Stimulated activated CD8-positive, alpha-beta memory T cell treated with anti-CD3 and anti-CD28 coated beads, Interleukin-7, amount 100 ng/mL, for 24 hours (primary cell): ENCODE measurements around the gene ARHGEF6.
"Not testable (repeated sequence)": the region's sequence is repeated elsewhere in the genome, so short reads cannot be mapped to it uniquely, and the experiment has no call there.

Experiments
- DNase-seq: peaks from one replicate; pipeline ENCODE4 v3.0.0-alpha.2; 2020; ENCODE audit warnings: low read depth

ARHGEF6 gene

DNA sequence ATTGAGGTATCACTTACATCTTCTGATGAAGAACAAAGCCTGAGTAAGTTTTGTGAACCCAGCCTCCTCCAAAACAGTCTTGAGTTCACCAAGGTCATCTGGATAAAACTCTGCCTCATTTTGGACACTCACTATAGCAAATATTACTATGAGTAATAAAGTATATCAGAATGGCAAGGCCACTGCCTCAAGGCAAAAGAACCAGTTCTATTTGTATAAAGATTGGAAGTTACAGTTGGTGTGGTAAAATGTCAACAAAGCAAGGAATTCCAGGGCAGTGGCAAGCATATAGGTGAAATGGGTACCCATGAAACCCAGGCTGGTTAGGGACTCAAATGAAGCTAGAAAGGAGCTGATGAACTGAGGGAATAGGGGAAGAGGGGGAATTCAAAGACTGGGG, 2.4 kb upstream of the ARHGEF6 start:
- DNase-seq, result no peak

DNA sequence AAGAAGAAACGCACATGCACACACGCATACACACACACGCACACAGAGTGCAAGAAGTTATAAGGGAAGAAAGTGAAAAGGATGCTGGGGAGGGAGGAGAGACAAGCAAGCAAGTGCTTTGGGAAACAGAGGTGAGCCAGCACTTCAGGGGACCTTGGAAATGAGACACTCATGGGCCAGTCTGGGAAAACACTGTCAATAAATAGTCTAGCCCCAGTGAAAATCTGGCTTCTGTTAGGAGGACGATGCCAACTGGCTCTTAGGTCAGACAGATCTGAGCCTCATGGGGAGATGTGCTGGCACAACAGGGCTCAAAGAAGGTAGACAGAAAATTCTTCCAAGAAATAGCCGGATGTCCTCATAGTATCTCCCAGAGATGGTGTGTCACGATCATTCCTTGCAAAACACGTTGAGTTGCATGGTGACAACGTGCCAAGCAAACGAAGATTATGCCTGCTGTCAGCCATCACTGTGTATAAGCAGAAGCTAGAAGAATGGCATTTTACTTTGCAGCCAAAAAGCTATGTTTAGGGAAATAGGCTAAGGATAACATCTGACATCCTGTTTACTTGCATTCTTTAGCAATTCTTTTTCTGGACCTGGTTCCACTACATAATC, 557 bp upstream of the ARHGEF6 start:
- DNase-seq, result no peak

DNA sequence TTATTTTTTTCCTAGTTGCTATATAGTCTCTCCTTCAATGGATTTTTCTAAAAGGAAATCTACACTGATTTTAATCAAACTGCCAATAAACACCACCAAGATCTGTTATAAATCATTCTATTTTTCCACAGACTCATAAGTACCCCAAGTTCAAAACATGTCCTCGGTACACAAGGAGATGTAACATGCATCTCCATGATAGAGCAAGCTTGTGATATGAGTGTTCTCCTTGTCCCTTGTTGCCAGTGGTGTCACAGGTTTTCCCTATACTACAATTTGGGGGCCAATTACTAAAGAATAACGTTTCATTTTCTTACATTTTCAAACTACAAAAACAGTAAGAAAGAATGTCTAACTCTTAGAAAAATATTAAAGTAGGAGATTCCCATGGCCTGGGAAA, 491 bp downstream of the ARHGEF6 start:
- DNase-seq, result no peak

DNA sequence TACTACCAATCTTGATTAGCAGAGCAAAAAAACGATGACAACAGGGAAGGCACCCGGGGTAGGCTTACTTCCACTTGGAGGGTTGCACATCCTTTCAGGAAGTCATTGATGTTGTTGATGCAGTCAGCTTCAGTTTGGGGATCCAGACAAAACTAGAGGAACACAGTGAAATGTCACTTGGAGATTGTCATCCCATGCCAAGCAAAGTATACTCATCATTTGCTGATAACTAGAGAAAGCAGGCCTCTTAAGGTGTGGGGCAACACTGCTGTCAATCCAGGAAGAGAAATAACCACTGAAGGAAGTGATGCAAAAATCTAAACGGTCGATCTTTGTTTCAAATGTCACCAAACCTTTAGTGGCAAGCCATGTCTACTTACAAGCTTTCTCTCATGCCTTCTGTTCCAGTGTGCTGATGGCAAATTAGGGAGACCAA, 1.4 kb downstream of the ARHGEF6 start:
- DNase-seq, result no peak

DNA sequence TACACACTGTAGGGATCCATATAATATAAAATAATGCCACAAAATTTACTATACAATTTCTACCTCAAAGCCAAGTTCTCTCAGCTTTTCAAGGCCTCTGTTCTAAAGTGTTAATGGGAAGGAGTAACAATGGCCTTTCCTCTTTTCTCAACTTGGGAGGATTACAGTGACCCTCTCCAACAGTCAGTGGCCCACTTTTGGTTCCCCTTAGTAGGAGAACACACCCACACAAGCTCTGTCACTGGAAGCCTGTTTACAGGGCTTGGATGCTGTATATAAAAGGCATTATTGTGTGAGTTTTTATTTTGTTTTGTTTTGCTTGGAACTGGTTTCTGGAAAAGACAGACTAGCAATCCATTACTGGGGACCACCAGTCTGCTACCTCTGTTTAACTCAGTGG, 1.8 kb downstream of the ARHGEF6 start:
- DNase-seq, result no peak

DNA sequence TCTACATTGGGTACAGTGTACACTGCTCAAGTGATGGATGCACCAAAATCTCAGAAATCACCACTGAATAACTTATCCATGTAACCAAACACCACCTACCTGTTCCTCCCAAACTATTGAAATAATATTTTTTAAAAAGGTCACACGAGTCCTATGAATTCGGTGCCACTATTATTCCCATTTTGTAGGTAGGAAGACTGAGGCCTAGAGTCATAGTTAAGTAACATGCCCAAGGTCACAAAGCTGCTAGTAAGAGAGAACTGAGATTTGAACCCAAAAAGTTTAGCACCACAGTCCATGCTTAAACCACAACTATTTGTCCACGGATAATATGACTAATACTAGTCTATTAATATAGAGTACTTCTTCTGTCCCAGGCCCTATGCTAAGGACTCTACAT, 2.7 kb downstream of the ARHGEF6 start:
- no peak for DNase-seq

DNA sequence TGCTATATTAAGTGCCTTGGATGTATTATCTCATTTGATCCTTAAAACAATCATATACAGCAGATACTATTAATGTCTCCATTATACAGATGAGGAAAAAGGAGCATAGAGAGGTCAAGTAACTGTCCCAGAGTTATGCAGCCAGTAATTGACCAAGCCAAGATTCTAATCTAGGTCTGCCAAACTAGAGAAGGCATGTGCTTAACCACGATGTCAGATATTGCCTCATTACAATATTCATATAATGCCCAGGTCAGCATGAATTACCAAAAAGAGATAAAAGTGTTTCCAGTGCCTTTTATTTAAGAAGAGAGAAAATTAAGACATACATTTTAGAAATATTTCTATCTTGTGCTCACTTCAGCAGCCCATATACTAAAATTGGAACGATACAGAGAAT, 7.1 kb downstream of the ARHGEF6 start:
- no peak for DNase-seq

DNA sequence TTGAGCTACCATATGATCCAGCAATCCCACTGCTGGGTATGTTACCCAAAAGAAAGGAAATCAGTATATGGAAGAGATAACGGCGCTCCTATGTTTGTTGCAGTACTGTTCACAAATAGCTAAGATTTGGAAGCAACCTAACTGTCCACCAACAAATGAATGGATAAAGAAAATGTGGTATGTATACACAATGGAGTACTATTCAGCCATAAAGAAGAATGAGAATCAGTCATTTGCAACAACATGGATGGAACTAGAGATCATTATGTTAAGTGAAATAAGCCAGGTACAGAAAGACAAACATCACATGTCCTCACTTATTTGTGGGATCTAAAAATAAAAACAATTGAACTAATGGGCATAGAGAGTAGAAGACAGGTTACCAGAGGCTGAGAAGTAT, 8.9 kb downstream of the ARHGEF6 start:
- DNase-seq, result not testable (repeated sequence)

DNA sequence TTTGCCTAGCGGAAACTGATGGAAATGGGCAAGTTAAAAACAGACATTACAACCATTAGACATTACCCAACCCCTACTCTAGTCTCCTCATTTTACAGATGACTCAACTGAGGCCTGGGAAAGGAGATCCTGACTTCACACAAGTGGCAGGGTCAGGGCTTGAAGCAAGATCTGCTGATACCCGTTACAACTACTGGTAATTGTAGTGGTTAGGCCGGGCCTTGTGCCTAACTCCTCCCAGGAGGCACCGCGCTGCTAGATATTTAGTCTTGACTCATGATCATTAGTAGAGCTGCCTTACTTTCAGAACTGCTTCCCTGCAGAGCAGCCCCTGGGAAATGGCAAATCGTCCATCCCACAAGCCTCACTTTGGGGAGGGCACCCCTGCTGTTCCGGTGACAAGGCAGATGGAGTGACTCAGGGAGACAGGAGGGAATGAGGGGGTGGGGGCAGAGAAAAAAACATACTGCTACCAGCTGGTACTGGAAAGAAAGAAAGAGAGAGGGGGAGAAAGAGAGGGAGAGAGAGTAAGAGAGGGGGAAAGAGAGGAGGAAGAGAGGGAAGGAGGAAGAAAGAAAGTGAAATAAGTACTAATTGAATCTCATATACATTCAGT, 12.2 kb downstream of the ARHGEF6 start:
- no peak for DNase-seq

DNA sequence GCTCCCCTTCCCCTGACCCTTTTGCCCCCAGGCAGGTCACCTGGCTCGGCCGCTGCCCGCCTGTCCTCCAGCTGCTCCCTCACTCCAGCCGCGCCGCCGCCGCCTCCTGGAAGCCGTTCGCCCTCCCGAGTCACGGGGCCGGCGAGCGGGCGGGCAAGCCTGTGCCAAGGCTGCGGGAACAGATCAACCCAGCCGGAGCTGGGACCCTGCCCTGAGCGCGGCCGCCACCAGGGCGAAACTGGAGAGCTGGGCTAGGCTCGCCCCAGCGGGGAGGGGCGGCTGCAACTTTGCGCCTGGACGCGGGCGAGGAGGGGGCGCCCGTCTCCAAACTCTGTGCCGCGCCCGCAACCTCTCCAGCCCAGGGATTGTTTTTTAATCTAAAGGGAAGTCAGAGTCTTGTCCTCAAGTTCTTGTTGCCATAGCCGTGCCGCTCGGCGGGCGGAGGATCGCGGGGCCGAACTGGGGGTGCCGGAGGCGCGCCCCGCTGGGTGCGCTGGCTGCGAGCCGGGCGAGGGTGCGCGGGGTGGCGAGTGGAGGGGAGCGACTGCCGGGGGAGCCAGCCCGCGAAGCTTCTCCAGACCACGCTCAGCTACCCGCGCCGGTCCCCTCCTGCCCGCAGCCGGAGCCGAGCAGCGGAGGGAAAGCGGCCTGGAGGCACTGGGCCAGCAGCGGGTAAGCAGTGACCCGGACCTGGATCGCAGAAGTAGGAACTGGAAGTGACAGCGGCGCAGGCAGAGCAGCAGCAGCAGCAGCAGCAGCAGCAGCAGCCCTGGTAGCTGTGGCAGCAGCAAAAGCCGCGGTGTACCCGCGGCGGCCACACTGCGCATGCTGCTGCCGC, 13.4 kb downstream of the ARHGEF6 start:
- DNase-seq, result no peak

DNA sequence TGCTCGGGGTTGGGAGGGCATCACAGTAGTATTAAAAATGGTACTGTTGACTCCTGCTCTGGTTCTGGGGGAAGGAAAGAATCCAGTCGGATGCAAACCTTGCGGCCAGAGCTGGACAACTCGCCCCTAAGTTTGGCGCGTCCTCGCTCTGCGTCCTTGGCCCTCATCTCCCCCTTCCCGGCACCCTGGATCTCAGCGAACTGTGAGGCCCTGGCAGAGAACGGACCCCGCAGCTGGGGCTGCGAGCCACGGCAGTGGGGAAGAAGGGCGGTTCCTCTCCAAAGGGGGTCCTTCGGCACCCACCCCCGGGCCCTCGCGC, 14.0 kb downstream of the ARHGEF6 start:
- no peak for DNase-seq

DNA sequence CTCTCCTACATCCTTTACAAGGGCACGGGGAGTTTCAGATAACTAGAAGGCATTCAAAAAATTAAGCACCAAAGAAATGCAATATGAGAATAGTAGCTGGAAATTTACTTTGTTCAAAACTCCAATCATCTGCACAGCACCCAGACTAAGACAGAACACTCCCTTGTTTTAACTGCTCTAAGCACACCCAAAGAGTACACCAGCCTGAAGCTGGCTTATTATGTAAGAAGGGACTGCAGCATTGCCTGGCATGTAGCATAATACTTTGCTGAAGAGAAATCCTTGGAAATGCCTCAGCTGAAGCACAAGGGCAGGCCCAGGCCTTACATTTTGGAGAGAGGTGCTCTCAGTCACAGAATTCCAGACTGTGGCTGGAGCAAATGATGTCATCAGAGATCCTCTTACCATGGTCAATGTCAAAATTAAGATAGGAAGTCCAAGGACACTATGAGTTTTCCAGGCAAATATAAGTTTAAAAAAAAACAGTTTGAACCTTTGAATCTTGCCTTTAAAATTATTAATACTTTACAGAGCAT, 14.8 kb downstream of the ARHGEF6 start:
- DNase-seq, result no peak

DNA sequence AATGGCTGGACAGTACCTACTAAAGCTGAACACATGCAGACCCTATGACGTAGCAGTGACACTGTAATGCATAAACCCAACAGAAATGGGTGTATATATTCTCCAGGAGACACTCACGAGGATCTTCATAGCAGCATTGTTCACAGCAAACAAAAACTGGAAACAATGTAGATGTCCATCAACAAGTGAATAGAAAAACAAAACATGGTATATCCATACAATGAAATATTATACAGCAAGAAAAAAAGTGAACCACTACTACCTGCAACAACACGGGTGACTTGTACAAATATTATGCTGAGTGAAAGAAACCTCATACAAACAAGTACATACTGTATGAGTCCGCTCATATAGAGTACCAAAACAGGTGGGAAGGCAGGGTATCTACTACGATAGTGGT, 16.5 kb downstream of the ARHGEF6 start:
- DNase-seq, result no peak

DNA sequence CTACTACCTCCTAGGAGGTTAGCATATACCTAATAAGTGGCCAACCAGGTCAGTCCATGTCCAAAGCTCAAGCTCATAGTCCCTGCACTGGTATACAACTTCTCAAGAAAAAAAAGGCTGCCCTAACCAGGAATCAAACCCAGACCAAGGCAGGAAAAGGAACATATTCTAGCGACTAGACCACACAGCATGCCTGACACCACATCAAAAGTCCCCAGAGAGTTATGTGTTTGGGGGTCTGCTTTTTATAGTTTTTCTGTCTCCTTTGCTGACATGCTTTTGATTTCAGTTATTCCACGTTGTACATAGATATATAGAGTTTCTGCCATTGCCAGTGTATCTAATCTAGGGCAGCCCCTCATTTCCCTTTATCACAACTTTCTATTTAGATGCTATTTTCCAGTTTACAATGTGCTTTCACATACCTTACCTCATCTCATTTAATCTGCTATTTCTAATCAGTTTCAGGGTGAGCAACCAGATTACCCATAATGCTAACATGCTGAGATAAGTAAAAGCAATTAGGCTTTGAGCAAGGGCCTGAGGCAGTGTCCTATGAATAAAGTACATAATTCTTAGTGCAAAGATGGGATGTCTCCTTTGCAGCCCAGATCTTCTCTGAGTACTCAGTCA, 17.8 kb downstream of the ARHGEF6 start:
- DNase-seq, result no peak

DNA sequence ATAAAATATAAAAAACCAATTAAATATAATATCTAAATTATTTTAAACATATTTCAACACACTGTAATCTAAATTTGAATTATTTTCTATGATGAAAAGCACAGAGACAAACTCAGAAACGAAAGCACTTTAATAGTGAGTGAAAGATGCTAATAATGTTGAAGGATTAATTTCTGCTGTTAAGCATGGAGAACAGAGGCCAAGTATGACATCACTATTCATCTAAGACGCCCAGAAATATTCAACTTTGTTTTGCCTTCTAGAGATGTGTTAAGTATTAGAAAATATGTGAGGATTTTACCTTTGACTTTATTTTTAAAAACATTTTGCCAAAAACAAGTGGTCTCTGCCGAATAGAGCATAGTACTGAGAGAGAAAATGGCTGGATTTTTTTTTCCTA, 19.3 kb downstream of the ARHGEF6 start:
- no peak for DNase-seq

DNA sequence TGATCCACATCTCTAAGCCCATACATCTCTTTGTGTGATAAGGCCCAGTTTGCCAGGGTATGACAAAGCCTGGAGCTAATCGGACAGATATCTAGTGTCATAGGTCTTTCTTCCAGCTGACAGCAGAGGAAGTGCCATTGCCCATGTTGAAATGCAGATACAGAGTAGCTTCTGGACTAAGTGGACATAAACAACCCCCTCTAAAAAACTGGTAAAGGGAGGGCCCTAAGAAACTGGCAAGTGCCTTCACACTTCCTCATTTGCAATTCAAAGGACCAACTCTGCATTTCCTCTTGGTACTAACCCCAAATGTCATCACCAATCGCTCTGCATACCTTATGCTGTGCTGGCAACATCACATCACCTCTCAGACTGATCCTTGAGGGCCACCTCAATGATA, 20.8 kb downstream of the ARHGEF6 start:
- no peak for DNase-seq

DNA sequence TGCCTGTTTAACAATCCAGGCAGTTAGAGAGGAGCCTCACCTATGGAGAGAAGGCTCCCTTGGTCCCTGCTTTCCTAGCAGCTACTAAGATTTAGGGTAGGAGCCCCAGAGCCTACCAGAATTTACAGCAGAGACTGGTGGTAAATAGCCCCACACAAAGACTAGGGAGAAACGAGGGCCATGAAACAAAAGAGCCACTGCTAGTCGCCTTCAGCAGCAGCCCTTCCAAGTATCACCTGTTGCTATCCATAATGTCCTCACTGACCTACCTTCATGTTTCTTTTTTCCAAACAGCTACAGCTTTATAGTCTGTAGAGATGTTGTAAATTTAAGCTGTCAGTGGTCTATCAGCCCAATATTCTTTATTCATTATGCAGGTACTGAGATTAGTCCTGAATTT, 25.3 kb downstream of the ARHGEF6 start:
- DNase-seq, result no peak

DNA sequence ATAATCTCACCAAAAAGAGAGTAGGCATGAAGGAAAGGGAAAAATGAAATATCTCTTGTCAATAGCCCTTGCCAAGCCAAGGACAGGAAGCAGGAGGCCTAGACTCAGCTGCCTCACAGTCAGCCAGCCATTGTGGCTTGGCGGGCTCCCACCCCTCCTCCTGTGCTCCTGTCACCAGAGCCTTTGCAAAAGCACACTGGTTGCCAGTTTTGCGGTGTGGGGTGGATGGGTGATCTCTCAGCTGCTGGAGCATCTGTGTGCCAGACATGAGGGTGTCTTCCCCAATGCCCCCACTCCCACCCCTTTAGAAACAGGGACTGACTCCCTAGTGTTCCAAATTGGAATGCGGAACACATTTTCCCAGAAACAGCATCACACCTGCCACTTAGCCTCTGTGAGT, 26.1 kb downstream of the ARHGEF6 start:
- DNase-seq, result no peak

DNA sequence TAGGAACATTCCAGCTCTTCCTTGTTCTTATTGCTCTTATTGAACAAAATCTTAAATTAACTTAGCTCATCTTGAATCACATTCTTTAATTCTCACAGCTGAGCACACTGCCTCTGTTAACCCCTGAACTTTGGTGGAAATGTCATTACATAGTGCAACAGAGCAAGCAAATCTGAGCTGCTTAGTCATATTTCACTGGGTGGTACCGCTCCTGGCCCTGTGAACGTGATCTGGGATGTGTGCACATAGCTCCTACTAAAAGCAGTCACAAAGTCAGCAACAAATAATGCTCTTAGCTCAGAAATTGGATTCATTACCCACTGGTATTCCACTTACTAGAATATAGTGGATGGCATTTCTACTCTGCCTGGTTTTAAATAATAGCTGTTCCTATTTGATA, 27.9 kb downstream of the ARHGEF6 start:
- DNase-seq, result no peak

DNA sequence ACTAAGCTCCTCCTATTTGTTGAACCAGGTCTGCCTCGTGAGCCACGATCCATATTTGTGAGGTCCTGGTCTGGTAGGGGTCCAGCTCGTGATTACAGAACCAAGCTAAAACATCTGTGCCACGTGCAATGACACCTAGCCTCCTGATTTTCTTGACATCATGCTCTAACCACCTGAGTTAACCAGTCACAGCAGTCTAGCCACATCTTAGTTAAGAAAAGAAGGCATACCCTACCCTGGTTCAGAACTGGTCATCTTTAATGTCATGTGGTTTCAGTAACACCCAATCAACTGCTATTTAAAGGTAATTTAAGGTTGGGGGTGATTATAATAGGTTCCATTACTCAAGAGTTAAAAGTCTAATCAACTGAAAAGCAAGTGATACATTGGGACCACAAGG, 28.4 kb downstream of the ARHGEF6 start:
- DNase-seq, result no peak

DNA sequence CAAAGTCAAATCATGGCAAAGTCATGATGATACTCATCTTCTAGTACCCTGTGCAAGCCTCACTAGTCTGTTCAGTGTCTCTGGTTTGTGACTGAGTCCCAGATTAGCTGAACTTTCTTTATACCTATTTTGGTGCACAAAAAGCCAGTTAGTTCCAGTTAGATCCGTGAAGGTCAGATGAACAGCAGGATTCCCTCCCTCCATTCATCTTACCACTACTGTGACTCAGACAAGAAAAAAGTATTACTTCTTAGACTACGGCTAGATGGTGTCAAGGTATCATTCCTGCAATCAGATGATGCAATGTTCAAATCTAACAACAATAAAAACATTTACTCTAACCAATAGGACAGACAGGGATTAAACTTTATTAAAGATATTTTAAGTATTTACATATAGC, 30.4 kb downstream of the ARHGEF6 start:
- no peak for DNase-seq

DNA sequence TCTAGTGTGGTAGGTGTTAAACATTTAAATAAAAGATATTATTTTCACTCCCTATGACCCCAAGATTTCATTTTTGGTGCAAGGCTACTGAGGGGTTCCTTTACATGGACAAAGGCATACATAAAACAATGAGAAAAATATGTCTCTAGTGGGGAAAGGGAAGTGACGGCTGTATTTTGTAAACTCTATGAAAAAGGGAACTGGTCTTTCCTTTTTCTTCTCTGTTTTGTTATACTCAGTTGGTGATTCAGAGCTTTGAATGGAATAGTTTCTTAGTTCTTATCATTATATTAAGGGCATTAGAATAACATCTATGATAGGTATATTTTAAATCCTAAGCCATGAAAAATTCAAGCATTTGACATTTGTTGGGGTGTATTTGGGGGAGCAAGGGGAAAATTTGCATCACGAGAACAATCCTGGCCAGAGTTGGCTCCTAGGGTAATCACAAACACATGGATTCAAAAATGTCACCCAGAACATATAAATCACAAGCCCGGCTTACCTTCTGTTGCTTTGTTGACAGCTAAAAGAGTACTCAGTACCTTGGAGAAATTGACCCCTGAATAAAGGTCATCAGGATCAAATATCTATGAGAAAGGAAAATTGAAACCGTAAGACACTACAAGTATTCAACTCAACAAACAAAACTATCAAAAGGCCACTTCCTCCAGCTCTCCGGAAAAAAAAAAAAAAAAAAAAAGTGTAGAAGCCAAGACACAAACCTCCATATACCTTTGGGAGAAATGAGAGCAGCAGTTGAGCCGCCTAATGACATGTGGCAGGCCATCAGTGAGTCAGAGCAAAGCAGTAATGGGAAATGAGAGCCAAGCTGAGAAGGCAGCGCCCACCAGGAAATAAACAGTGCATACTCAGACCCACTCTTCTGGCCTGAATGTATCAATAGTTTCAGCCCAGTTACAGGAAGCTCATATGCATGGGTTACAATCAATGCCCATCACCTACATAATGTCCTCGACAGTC, 33.4 kb downstream of the ARHGEF6 start:
- no peak for DNase-seq
